ENCODE data around the gene DNAJC30.

DNA sequence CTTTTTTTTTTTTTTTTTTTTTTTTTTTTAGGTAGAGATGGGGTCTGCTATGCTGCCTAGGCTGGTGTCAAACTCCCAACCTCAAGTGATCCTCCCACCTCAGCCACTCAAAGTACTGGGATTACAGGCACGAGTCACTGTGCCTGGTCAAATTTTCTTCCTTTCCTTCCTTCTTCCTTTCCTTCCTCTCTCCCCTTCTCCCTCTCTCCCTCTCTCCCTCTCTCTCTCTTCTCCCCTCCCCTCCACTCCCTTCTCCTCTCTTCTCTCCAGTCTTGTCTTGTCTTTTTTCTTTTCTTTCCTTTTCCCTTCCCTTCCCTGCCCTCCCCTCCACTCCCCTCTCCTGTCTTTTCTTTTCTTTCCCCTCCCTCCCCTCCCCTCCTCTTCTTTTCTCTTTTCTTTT lies 51.7 kb downstream of the DNAJC30 start:
- TF ChIP-seq, protein P1, sequence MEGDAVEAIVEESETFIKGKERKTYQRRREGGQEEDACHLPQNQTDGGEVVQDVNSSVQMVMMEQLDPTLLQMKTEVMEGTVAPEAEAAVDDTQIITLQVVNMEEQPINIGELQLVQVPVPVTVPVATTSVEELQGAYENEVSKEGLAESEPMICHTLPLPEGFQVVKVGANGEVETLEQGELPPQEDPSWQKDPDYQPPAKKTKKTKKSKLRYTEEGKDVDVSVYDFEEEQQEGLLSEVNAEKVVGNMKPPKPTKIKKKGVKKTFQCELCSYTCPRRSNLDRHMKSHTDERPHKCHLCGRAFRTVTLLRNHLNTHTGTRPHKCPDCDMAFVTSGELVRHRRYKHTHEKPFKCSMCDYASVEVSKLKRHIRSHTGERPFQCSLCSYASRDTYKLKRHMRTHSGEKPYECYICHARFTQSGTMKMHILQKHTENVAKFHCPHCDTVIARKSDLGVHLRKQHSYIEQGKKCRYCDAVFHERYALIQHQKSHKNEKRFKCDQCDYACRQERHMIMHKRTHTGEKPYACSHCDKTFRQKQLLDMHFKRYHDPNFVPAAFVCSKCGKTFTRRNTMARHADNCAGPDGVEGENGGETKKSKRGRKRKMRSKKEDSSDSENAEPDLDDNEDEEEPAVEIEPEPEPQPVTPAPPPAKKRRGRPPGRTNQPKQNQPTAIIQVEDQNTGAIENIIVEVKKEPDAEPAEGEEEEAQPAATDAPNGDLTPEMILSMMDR (IDR thresholded peaks at IDR 0.05) = no peak
- TF ChIP-seq POLR2A (IDR thresholded peaks at IDR 0.05; ENCODE audit: low read depth) = no peak
- TF ChIP-seq POLR2AphosphoS5 (IDR thresholded peaks at IDR 0.05) = no peak
- TF ChIP-seq EP300 (IDR thresholded peaks at IDR 0.05) = no peak

Data from esophagus muscularis mucosa (tissue), 4 donors.